Heart left ventricle (tissue), 13 donors: Measurements from ENCODE around the gene CCM2.

Experiments used
- CTCF ChIP-seq, 12 donors: fragments of 200-600 bp; sonication (generic) in 4 of 12; IDR thresholded peaks; one replicate each; pipeline versions ENCODE4 v1.5.0 to v1.8.0; 2018 to 2022; ENCODE audit warnings: antibody characterized with exemption in 12 of 12, mild to moderate bottlenecking in 5 of 12
- POLR2A ChIP-seq, 2 donors: fragments of 450-650 bp; IDR thresholded peaks; one replicate each; pipeline ENCODE4 v1.6.1; 2017; ENCODE audit warnings: antibody characterized with exemption in 2 of 2, mild to moderate bottlenecking in 2 of 2, moderate library complexity in 2 of 2
- donor health status: ischemic (EF 13 %, LVEDD 7.1; RV severe dilation, severe dysfunction).
- donor health status: DM: no; HTN: yes; CAD: no.
- donor health status: DM: no; HTN: no; CAD: no.
- donor health status: ischemic (EF 25% LVEDD 6.9; RV normal size, moderate dysfunction).
- donor health status: ischemic (EF 25% LVEDD 5.7; RV mildly dilated, moderate dysfunction).
- donor health status: ischemic (EF 35%, LVEDD 5.7; RV mildly dilated, moderate dysfunction).
- donor health status: nonischemic (EF 11% LVEDD 7.7; RV severe dilation, severe dysfunction).
- donor health status: DM: yes; HTN: yes; CAD: no.
- donor health status: PGD.
- donor health status: ischemic (EF 29% LVEDD 5.4; RV normal size, mild dysfunction).
- donor health status: nonischemic (EF 23%, LVEDD 6.1; RV moderate dilation, normal function).

DNA sequence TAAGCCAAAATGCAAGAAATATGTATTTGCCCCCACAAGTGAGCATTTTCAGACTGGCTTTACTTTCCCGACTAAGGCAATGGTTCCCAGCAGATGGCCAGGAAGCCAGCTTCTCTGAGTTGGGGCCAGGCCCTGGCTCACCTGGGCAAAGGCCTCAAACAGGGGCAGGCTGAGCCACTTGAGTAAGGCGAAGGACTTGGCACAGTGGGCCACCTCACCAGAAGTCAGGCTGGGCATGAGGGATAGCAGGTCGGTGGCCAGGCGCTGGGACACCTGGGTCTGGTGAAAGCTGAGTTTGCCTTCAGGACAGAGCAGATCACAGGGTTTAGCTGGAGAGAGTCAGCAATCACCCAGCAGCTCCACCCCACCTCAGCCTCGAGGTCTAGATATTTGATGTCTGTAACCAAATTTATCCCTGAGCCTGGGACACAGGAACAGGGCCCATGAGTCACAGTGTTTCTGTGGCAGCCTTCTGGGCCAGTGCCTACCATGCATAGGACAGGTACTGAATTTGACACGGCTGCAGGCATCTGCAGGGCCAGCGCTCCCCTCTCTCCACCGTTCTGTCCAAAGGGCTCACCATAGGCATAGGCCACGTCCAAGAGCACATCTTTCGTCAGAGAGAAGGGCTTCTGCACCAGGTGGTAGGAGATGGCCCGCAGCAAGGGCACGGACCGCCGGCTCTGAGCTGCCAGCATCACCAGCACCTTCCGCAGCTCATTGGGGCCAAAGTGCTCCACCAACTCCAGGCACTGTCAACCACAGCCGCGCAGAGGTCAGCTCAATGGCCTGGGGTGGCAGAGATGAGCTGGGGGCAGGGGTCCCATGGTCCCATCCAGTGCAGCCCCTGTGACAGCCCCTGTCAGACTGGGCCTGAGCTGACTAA, 104.2 kb downstream of the CCM2 start:
- TF ChIP-seq CTCF (IDR thresholded peaks at IDR 0.05), result no peak
- no peak for TF ChIP-seq POLR2A (IDR thresholded peaks at IDR 0.05)
